ENCODE data around the gene RAPGEF1.
"Not testable (repeated sequence)": the region's sequence is repeated elsewhere in the genome, so short reads cannot be mapped to it uniquely, and the experiment has no call there.

Gene RAPGEF1

DNA sequence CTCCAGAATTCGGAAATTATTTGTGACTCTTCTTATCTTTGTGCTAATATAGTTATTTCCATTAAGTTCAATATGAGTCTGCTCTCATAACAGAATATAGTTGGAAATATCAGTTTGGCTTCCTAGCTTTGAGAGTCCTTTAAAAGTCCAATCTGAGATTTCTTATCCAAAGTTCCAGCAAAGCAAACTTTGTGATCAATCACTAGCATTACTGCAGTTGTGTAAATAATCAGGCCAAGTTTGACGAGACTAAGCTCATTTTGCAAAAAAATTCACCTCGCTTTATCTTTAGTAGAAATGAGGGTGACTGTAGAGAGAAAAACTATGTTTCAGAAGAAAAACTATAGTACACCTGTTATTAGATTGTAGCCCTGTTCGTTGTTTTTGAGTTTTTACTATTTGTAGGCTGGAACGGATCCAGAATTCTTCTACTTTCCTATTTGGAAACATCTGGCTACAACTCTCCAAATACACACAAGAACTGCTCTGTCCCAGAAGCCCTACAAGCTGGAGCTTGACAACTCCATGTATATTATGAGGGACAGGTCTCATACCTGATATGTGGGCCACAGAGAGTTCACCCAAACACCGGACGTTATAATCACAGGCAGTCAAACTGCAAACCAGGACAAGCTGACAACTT is 47.8 kb downstream of the RAPGEF1 start:
- DNase-seq (ENCODE audit: low read depth, low spot score): no peak

DNA sequence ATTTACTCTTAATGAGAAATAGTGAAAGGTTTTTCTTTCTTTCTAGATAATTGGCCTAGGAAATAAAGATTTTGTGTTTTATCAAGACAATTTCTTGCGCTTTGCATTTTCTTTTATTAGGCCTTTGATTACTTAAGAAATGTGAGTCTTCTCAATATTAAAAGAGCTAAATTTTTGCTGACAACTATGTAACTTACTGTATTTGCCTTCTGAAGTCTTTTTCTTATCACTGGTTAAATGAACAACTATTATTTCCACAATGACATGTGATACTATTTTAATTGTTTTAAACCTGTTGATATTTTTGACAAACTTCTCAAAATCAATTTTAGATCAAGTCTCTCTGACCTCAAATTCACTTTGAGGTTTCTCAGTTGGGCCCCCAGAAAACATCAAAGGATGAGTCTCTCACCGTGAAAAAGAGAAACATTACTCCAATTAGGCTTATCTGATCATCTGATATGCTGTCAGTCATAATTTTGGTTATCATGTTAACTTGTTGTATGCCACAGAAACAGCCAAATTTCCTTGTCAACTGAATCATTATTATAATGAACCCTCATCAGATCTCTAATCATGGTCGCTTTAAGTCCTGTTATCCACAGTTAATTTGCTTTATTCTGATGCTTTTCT is 48.8 kb downstream of the RAPGEF1 start:
- no peak for DNase-seq (ENCODE audit: low read depth, low spot score)

DNA sequence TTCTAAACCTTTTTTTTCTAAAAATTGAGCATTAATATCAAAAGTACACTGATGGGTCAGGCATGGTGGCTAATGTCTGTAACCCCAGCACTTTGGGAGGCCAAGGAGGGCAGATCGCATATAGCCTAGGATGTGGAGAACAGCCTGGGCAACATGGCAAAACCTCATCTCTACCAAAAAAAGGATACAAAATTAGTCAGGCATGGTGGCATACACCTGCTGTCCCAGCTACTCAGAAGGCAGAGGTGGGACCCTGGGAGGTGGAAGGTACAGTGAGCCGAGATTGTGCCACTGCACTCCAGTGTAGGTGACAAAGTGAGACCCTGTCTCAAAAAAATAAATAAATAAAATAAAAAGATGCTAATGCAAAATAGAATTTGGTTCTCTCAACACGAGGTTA is 49.4 kb downstream of the RAPGEF1 start:
- no peak for DNase-seq (ENCODE audit: low read depth, low spot score)

DNA sequence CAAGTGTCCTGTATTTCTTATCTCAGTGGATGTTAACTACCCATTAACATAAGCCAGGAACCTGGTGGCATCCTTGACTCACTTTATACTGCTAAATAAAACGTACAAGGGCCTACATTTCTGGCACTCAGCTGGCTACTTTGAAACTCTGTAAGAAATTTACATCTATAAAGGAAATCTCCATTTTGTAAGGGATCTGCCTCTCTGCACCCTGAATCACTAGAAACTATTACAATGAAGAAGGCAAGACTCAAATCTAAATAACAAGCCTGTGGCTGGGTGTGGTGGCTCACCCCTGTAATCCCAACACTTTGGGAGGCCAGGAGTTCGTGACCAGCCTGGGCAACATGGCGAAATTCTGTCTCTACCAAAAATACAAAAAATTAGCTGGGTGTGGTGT is 51.5 kb downstream of the RAPGEF1 start:
- DNase-seq (ENCODE audit: low read depth, low spot score): no peak

DNA sequence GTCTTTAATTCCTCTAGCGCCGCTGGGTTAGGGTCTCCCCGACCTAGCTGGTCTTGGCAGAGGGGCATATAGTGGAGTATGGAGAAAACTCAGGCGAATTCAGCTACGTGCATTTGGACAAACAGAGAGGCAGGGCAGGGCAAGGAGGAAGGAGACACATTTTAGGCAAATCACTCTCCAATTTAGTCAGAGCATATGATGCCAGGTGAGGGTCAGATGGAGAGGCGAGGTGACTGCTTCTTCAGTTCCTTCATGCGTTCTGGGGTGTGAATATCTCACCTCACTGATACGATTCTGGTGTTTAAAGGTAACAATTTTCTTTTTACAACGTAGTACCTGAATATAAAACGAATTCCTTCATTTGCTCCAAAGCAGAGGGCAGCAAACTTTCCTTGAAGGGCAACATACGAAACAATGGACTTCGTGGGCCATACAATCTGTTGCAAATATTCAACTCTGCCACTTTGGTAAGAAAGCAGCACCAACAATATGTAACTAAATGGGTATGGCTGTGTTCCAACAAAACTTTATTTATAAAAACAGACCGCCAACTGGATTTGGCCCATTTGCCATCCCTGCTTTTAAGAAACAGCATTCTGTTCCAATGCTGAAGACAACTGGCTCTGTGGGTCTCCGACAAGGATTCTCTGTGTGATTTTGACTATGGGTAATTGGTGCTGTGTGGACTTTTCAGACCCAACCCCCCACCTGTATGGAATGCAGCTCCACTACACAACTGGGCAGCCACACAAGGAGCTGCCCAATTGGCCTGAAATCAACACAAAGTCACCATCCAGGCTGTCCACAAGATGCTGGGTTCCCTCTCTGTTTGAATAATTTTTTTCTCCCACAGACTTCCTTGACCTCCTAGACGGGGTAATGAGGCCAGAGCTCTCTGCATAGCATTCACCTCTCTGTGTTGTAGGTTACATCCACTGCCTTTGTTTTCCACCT is 53.8 kb downstream of the RAPGEF1 start:
- no peak for DNase-seq (ENCODE audit: low read depth, low spot score)

DNA sequence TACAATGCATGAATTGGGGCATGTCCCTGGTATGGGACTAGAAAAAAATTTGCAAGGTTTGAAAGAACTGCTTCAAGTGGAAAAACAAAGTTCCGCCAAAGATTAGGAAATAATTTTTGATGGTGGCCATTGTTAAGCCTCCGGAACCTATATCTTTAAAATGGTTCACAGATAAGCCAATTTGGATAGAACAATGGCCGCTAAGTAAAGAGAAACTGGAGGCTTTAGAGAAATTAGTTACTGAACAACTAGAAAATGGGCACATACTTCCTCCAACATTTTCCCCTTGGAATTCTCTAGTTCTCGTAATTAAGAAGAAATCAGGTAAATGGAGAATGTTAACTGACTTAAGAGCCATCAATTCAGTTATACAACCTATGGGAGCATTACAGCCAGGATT is 56.8 kb downstream of the RAPGEF1 start:
- DNase-seq (ENCODE audit: low read depth, low spot score): not testable (repeated sequence)

DNA sequence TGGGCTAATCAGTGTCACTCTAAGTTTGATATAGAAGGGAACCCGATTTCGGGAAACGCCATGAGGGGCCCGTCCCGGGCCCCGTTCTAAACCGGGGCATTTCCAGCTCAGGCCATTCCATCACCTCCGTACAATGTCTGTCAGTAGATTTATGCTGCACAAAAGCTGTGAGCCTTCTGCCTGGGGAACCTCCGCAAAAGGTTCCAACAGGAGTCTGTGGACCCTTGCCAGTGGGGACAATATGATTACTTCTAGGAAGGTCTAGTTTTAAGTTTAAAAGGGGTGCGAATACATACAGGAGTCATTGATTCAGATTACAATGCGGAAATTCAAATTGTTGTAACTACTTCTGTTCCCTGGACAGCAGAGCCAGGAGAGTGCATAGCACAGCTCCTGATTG is 57.6 kb downstream of the RAPGEF1 start:
- DNase-seq (ENCODE audit: low read depth, low spot score): no peak

DNA sequence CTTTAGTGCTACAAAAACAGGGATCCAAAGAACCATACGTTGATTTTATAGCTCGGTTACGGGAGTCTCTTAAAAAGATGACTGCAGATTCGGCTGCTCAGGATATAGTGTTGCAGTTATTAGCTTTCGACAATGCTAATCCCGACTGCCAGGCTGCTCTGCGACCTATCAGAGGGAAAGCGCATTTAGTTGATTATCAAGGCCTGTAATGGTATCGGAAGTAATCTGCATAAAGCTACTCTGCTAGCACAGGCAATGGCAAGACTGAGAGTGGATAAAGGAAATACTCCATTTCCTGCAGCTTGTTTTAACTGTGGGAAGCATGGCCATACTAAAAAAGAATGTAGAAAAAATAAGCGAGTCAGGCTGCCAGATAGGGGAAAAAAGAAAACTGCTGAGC is 58.0 kb downstream of the RAPGEF1 start:
- not testable (repeated sequence) for DNase-seq (ENCODE audit: low read depth, low spot score)

DNA sequence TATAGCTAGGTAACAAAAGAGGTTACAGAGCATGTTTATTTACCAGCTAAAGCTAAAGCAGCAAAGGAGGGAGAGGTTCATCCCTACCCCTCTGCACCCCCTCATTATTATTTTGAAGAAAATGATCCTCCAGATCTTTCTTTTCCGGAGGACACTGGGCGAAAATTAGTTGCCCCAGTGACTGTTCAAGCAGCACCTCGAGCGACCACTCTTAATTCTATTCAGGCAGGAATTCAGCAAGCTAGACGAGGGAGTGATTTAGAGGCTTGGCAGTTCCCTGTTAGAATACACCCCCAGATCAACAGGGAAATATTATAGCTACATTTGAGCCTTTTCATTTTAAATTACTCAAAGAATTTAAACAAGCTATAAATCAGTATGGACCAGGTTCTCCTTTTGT is 58.8 kb downstream of the RAPGEF1 start:
- DNase-seq (ENCODE audit: low read depth, low spot score): not testable (repeated sequence)

DNA sequence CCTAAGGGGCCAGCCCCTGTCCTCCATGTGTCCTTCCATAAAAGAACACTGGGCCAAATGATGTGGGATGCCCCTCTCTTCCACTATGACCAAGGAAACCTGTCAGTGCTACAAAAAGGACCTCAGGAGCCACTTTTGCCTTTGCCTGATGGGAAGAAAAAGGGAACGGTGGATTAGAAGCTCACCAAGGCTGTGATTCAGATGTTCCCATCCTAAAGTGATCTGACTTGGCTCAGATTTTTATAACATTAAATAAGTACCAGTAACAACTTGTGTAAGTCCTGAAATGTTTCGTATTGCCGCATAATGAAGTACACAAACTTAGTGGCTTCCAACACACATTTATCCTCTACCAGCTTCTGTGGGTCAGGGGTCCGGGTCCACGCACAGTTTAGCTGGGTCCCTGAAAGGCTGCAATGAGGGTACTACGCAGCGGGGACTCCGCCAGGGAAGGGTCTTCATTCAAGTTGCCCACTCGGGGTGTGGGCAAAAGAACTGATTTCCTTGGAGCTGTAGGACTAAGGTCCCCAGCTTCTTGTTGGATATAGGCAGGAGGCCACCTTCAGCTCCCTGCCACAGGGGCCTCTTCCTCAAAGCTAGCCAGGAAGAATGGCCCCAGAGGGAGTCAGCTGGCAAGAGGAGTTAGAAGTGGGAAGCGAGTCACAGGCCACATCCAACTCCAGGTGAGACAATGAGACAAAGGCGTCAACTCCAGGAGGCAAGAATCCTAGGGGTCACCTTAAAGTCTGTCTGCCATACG is 60.4 kb downstream of the RAPGEF1 start:
- DNase-seq (ENCODE audit: low read depth, low spot score): no peak

DNA sequence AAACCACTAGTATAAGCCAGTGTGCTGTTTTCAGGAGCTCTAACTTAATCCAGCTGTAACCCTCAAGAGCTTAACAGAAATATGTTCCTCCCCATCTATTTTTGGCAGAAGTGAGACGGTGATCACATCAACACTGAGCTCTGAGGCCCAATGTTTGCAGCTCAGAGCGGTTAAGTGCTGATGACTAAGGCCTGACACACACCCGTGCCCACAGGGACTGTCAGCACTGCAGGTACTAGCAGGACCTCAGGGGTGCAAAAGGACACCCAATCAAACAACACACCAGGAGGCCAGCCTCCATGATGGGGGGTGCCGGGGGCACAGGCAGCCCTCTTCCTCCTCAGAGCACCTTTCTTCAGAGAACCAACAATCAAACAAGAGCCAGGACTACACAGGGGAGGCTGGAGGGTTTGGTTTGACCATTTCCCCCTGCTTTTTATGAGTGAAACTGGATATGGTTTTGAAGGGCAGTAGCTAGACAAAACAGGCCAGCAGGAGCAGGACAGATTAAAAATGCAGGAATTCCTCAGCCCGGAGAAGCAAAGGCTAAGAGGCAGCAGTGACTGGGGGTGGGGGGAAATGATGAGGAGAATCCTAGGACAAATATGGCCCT is 61.3 kb downstream of the RAPGEF1 start:
- peak; percentile 77 for DNase-seq (ENCODE audit: low read depth, low spot score)

DNA sequence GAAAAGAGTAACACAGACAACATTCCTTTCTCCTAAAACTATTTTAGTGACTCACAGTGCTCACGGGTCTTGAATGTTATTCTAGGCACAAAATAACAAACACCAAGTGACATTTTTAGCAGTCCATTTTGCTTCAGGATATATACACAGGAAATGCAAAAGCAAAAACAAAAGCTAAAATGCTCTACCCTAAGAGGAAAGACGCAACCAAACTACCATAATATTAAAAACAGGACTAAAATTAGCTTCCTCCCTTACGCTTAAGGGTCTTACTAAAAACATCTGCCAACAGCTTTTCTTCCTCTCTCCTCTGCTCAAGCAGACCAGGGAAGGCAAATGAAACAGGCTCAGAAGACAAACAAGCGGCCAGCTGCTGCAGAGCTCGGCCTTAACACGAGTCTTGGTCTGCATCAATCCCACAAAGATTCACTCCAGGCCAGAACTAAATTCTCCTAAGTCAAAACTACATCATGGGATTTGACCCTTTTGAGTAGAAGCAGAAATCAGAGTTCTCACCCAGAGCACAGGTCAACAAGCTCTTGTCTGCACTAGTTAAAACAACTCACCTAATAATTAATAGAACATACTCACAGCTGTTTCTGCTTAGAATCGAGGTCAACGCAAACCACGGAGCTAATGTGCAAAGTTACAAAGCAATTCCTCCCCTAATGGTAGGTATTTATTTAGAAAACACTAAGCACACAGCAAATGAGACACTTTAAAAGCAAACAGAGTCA is 62.3 kb downstream of the RAPGEF1 start:
- DNase-seq (ENCODE audit: low read depth, low spot score): peak; percentile 56

DNA sequence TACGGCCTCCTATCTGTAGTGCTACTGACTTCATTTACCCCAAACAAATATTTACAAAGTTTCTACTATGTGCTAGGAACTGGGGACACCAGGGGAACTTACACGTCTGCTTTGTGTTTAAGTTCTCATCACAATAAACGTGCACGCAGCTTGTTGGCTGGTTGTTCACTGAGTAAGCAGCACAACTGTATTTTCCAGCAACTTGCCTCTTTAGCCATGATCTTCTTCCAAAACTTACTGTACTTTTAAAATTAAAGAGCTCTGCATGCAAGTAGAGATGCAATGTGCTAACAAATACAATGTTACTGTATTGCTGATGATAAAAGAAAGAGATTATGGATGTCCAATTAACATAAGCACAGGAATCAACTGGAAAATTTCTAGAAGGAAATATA is 62.8 kb downstream of the RAPGEF1 start:
- no peak for DNase-seq (ENCODE audit: low read depth, low spot score)

DNA sequence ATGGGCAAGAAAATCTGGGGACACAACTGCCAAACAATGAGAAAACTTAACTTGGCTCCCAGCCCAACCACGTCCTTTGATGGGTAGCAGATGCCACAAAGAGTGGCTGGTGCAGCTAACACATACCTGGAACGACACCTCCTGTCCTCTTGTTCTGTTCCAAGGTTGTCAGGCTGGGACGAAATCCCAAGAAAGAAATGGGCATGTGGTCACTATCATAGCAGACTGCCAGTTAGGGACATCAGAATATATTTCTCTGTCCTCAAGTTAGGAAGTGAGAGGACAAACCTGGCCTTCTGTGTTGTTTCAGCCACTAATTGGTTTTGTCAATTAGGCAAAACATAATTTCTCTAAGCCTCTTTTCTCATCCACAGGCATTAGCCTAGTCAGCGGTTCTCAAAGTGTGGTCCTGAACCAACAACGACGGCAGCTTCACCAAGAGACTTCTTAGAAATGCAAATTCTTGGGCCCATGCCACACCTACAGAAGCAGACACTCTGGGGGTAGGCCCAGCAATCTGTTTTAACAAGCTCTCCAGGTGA is 63.4 kb downstream of the RAPGEF1 start:
- peak; percentile 41 for DNase-seq (ENCODE audit: low read depth, low spot score)

DNA sequence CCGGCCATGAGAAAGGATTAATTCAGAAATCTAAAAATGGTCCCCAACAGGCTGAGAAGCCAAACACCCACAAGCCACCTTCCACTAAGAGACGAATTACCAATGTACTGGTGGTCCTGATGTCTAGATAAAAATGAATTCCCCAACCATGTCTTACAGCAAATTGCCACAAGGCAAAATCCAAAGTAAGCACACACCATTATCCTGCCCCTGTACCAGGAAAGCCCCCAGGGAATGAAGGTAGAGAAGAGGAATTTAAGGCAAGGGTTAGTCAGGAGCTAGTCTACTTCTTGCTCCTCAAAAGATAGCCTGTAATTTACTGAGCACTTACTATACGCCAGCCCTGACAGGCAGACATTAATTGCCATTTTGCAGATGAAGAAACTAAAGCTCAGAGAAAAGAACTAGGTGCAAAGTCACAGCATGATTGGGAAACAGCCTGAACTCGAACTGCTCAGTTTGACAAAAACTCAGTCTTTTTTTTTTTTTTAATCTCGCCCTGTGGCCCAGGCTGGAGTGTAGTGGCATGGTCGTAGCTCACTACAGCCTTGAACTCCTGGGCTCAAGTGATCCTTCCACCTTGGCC is 64.3 kb downstream of the RAPGEF1 start:
- DNase-seq (ENCODE audit: low read depth, low spot score): peak; percentile 67

DNA sequence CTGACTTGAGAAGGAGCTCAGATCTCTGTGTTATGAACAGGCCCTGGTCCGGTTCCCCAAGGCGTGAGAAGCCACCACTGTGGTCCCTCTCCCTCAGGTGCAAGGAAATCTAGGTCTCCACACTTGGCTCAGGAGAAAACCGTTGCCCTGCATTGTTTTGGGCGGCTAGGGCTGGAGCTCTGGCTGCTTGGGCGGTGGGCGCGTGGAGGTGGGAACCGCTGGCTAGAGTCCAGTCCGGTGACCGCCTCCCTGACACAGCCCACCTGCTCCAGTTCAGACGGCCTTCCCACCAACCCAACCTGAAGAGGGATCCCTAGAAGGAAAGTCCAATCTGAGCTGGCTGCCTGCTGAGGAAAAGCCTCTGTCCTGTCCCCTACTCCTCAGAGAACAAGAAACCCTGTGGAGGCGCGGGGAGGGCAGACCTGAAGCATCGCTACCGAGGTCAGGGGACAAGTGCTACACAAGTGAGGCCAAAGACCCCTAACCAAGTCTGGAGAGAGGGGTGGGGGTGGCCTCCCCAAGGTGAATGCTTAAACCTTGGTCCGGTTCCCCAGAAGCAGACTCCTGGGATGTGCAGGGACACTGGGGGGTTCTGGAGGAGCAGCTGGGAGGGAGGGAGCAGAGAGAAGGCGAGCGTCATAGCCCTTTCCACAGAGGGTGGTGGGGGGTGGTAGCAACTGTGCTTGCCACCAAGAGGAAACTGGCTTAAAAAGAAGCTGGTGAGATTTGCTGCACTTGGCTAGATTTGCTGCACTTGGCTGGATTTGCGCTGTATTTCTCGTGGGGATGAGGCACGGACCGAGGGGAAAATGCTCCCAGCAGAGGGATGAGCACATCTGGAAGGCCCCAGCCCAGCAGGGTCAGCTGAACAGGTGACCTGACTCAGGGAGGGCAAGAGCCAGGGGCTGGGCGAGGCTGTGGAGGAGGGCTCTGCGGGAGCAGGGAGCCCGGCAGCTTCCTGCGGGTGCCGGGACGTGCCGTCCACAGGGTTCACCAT is 65.2 kb downstream of the RAPGEF1 start:
- DNase-seq (ENCODE audit: low read depth, low spot score): peak; percentile 61

DNA sequence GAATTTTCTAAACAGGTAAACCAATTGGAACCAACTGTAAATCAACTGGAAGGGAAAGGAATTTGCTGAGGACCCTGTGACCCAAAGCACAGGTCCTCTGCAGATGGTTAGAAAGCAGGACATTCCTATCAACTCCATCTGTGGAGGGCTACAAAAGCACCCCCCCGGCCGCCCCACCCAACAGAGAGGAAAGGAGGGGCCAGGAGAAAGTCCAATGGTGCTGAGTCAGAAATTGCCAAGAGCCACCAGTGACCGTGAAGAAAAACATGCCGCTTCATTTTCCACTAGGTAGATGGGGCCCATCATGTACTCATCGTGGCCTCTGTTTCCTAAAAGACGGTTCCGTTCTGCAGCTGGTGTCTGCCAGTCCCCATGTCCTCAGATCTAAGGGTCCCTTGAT is 66.3 kb downstream of the RAPGEF1 start:
- no peak for DNase-seq (ENCODE audit: low read depth, low spot score)

DNA sequence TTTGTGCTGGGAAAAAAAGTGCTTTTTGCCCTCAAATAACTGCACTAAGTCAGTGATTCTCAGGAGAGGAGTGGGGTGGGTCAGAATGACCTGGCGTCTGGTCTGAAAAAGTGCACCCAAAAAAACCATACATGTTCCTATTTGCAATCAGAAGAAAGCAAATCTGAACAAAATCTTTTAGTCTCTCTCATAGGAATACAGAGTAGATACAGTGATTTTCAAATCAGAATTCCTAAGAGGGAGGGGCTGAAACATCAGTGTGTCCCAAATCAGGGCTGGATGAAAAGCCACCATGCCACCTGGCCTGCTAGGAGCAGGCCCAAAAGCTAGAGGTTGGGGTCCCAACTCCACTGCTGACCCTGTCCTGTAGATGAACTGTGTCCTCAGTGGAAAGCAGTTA is 66.8 kb downstream of the RAPGEF1 start:
- no peak for DNase-seq (ENCODE audit: low read depth, low spot score)

DNA sequence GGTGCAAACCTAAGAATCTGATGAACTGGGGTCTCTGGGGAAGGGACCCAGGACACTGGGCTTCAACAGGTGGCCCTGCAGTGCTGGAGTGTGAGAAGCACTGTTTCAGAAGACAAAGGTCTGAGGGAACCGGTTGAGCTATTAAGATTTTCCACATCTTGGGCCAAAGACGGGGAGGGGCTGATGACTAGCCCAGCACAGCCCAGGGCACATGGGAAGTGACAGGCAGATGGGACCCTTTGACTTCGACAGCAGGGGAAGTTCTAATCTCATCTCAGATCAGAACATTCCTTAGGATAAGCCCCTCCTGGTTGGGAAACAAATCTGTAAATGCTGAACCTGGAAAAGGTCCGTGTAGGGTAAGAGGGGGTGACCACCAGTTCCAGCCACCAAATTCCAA is 67.4 kb downstream of the RAPGEF1 start:
- peak; percentile 76 for DNase-seq (ENCODE audit: low read depth, low spot score)

Data from ELF-1 (cell line).